GM21381 (cell line): ENCODE data around the gene UCP2.
"Not testable (repeated sequence)": the region's sequence is repeated elsewhere in the genome, so short reads cannot be mapped to it uniquely, and the experiment has no call there.

Source experiments
- ATAC-seq: cut with Tn5 transposase; IDR thresholded peaks from one replicate; pipeline ENCODE4 v1.9.1; 2021; ENCODE audit warnings: mild to moderate bottlenecking, moderate library complexity; ENCODE audit not compliant: unreplicated experiment

The UCP2 gene

DNA sequence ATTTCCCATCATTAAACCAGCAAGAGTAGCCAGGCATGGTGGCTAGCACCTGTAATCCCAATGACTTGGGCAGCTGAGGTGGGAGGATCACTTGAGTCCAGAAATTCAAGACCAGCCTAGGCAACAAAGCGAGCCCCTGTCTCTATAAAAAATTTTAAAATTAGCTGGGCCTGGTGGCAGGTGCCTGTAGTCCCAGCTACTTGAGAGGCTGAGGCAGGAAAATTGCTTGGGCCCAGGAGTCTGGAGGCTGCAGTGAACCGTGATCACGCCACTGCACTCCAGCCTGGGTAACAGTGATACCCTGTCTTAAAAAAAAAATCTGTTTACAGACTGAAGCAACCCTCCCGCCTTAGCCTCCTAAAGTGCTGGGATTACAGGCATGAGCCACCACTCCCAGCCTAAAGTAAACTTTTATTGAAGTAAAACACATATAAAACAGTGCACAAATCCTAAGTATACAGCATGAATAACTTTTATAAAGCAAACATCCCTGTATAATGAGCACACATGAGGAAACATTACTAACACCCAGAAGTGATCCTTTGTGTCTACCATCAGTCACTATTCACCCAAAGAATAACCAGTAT is 13.6 kb upstream of the UCP2 start:
- ATAC-seq: no peak

DNA sequence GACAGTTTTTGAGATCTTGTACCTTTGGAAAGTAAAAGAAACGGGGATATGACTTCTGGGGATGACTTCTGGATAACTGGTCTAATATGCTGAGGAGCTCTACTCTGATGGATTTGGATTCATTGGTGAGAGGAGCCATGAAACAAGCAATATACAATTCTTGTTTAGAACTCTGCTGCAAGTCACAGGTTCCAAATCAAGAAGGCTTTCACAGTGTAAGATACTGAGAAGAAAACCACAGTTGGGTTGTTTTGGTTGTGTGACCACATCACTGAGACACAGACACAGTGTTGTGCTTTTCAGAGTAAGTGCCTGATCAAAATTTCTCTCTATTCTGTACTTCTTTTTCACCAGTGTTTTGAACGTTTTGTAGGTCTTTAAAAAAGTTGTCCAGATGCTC is 13.1 kb upstream of the UCP2 start:
- ATAC-seq: no peak

DNA sequence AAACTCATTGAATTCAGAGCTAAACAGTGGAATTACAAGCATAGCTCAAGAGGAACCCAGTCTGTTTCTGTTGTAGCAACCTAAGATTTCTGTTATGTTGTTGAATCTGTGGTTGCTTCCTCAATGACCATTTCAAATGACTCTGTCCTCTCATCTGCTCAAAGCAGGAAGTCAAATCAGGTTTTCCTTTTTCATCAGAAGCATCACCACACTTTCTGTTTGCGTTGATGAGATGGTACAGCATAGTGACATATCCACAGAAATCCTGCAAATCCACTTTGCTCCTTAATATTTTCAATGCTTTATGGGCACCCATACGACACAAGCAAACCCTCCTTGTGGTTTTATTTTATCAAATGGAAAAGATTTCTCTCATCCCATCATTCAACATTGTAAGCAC is 12.6 kb upstream of the UCP2 start:
- ATAC-seq: peak; percentile 48

DNA sequence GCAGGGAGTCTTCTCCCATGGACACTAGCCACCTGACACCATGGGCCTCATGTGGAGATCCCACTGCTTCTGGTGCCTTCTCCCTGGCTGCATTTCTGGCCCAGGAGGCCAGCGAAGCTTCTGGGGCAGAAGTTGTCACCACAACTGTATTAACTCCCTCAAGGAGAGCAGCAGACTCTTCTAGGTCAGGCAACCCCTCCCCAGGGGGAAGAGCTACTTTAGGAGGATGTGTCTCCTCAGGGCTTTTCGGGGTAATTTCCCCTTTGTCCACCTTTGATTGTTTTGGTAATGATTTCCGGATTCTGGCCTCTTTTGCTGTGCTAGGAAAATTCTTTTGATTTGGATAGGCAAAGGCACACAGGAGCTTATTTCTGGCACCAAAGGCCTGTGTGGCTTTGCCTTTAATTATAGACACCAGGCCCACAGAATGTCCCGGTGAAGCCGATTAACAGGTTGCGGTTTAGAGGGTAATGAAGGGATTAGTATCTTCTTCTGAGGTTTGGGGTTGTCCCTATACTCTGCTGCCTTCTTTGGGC is 8.9 kb upstream of the UCP2 start:
- no peak for ATAC-seq

DNA sequence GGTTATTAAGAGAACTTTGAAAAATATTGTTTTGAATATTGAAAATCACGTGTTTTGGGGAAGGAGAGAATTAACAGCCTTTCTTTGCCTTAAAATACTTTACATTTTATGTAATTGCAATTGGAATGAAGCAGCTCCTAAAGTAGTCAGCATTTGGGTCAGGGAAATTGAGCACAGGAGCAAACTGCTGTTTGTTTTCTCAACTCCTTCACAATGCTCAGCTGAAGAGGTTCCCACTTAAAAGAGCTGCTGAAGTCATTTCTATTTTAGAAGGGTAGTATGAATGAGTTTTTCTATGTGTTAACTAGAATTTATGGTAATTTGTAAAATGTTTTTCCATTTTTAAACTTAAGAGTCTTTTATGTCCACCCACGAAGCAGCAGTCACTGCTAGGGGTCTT is 8.1 kb upstream of the UCP2 start:
- no peak for ATAC-seq

DNA sequence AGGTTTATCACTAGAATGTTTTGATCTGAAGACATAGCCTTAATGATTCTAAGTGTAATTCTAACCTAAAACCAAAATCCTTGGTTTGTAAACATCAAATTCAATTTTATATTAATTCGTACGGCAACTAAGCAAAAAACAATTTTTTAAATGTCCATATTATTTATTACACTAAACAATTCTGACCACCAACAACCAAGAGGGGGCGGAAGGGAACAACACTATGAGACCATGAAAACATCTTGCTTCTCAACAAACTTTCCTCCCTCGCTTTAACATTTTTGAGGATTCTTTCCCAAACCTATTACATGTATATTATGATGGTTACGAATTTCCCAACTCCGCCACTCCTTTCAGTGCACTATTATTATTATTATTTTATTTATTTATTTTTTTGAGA is 6.5 kb upstream of the UCP2 start:
- no peak for ATAC-seq

DNA sequence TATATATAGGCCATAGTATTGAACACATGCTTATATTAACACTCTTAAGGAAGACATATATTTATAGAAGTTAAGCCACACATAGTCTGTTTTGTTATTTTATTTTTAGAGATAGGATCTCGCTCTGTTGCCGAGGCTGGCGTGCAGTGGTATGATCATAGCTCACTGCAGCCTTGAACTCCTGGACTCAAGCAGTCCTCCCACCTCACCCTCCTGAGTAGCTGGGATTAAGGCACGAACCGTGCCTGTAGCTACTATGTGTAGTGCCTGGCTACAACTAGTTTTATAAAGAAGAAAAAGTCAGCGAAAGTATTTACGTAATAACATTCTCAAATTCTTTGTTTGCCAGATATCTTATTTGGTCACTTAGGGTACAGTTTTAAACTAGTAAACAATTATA is 5.6 kb upstream of the UCP2 start:
- ATAC-seq: no peak

DNA sequence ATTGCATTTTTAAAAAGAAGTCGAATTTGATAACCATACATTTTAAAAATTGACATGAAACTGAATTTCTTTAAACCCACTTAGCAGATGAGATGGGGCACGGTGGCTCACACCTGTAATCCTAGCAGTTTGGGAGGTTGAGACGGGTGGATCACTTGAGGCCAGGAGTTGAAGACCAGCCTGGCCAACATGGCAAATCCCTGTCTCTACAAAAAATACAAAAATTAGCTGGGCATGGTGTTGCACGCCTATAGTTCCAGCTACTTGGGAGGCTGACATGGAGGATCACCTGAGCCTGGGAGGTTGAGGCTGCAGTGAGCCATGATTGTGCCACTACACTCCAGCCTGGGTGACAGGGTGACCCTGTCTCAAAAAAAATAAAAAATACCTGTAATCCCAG is 3.0 kb upstream of the UCP2 start:
- ATAC-seq: not testable (repeated sequence)

DNA sequence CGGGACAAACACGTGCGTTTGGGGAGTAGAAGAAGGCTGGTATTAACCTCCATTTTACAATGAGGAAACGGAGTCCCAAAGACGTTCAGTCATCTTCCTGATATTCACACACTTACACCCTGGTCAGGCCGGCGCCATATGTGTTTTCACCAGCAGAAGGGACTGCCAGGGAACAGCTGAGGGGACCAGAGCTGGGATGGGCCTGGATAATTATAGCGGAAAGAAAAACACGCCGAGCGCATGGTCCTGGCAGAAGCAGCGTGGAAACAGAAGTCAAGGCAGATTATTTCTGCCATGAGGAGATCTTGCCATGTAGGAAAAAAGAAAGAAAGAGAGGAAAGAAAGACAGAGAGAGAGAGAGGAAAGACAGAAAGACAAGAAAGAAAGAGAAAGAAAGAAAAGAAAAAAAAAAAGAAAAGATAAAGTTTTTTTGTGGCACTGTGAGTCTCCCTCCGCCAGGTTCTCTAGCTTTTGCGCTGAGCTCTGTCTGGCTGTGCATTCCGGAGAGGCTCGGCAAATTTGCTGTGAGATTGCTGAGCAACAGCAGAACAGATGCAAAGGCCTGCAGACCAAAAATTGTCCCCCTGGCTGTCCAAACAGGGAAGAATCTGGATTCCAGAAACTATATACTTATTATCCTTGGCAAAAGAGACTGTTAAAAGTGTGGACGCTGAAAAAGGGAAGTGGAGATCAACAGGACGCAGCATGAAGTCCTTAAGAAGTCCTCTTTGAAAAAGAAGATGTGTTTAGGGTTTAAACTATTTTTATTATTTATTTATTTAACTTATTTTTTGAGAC is 1.3 kb upstream of the UCP2 start:
- no peak for ATAC-seq

DNA sequence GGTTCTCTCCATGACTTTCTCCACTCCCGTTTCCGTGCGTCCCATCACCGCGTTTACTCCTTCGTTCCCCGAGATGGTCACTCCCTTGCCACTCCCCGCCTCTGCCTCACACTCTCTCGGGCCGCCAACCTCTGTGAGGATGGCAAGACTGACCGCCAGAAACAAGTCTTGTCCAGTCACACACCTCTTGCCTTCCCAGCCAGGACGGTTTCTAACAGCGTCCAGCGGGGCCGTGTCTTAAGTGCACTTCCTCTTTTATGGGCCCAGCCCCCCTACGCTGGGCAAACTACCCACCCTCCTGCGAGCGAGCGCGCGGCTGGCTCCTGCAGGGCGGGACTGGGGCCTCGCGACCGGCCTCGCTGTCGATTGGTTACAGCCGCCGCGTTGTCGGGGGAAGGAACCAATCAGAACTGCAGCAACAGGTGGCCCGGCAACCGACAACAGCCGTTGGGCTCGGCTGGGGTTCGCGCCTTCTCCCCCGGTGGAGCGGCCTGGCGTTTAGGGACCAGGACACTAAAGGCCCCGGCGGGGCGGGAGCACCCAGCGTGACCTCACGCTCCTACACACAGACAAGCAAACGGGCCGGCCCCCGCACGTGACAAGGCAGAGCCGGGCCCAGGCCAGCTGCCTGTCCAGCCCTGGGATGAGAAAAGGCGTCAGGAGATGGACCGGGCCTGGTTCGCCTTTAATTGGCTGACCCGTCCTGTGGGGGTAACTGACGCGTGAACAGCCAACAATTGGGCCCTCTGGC is 522 bp upstream of the UCP2 start:
- ATAC-seq: peak; percentile 69

DNA sequence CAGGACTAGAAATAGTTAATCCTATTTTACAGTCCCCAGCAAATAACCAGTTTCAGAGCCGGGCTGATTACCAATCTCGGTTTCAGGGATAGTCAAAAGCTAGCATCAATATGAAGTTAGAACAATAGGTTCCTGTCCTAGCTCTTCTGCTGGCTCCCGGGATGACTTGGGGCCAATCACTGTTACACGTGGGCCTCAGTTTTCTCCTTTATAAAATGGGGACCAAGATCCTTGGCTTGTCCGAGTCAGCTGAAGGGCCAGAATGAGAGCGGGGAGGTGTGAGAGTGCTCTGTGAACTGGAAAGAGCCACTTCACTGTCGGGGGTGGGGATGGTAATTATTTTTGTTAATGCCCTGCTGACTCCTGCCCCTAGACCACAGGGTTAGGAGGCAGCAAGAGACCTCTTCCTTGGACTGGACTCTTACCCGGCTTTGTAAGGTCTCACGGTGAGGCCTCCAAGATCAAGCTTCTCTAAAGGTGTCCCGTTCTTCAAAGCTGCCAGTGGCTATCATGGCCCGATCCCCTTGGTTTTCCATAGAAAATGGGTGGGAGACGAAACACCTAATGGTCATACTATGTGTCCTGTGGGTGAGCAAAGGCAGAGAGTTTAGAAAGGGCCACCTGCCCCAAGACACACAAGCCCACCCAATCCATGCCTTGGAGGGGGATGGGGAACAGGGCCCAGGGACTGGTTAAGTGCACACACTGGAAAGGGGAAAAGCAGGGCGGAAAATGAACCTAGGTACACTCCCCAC is 1.4 kb downstream of the UCP2 start:
- no peak for ATAC-seq

DNA sequence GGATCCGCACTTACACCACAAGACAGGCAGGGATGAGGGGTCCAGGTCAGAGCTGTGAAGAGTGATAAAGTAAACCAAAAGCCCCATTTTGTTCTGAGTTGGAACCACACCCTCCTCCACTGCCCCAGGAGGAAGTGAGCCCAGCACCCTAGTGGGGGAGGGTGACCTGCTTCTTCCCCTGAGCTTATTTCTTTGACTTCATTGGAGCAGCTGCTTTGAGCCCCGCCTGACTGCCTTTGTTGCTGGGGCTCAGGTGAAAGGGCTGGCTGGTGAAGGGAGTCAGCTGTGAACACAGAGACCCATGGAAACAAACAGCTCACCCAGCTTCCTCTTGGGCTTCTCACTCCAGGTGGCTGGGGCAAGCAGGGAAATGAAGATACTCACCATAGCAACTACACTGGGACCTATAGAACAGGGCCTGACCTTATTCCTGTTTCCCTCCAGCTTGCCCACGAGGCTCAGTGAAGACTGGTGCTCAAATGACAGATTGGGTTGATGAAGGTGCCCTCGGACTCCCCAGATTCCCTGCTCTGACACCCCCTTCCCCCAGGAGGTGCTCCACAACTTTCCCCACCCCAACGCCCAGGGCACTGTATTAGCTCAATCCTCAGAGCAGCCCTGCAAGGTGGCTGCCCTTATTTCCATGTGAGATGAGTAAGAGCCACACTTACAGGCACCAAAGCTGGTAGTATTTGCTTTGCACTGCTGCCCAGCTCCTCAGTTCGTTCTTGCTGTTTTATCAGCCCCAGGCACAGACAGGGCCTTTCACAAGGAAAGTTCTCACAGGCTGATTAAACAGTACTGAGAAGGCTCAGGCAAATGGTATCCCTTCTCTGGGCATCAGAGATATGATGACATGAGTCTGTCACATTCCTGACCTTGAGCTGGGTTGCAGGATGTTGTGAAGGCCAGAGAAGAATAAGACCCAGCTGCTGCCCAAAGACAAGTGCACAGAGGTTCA is 2.4 kb downstream of the UCP2 start:
- peak; percentile 46 for ATAC-seq

DNA sequence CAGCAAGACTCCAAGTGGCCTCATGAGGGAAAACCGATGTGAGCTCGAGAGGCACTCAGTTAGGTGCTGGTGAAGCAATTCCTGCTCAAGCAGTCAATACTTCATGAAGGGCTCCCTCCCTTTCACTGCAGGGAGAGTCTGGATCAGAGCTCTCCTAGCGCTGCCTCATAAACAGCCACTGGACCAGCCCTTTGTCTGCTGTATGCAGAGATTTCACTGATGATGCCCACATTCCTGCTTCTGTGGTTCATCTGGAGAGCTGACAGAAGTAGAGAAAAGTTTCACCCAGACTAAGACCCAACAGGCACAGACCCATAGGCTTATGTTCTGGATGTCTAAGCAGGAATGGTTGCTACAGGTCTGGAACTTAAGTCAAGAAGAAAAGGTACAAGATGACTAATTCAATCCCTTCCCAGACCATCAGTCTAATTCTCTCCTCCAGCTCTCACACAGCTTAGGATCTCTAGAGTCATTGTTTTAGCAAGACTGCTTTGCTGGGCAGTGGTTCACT is 4.0 kb downstream of the UCP2 start:
- ATAC-seq: no peak

DNA sequence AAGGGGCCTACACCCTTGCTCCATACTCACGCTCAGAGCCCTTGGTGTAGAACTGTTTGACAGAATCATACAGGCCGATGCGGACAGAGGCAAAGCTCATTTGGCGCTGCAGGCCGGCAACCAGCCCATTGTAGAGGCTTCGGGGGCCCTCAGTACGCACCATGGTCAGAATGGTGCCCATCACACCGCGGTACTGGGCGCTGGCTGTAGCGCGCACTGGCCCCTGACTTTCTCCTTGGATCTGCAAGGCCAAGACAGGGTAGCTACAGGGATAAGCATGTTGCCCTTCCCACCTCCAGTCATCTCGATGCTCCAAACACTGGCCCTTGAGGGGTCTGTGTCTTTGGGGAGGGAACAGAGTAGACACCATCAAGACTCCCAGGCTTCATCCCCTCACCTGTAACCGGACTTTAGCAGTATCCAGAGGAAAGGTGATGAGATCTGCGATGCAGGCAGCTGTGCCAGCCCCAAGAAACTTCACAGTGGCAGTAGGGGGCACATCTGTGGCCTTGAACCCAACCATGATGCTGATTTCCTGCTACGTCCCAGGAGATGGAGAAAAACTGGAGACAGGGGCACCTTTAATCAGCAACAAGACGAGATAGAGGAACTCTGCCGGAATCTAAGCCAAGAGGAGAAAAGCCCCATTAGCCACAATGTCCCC is 4.7 kb downstream of the UCP2 start:
- no peak for ATAC-seq

DNA sequence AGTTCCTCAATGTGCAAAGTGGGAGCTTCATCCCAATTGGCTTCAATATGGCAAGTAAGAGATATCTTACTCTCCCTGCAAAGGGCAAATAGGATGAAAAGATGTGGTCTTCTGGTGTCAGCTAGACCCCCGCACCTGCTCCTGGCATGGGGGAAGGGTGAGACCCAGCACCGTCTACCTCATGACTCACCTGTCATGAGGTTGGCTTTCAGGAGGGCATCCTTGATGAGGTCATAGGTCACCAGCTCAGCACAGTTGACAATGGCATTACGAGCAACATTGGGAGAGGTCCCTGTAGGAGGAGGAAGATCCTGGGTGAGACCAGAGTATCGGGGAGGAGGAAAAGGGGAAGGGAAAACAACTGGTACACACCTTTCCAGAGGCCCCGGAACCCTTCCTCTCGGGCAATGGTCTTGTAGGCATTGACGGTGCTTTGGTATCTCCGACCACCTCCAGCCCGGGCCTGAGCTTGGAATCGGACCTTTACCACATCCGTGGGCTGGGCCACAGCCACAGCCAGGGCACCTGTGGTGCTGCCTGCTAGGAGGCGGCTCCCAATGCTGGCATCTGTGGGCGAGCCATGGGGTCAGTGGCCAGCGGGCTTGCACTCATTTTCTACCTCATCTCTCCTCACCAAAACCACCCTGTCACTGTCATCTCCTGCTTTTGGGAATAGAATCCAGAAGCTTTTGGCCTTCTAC is 6.0 kb downstream of the UCP2 start:
- no peak for ATAC-seq

DNA sequence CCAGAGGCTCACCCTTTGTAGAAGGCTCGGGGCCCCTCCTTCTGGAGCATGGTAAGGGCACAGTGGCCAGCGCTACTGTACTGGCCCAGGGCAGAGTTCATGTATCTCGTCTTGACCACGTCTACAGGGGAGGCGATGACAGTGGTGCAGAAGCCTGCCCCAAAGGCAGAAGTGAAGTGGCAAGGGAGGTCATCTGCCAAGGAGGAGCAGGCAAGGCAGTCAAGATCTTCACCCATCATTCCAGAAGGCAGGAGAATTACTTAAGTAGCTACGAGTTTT is 7.2 kb downstream of the UCP2 start:
- ATAC-seq: no peak

DNA sequence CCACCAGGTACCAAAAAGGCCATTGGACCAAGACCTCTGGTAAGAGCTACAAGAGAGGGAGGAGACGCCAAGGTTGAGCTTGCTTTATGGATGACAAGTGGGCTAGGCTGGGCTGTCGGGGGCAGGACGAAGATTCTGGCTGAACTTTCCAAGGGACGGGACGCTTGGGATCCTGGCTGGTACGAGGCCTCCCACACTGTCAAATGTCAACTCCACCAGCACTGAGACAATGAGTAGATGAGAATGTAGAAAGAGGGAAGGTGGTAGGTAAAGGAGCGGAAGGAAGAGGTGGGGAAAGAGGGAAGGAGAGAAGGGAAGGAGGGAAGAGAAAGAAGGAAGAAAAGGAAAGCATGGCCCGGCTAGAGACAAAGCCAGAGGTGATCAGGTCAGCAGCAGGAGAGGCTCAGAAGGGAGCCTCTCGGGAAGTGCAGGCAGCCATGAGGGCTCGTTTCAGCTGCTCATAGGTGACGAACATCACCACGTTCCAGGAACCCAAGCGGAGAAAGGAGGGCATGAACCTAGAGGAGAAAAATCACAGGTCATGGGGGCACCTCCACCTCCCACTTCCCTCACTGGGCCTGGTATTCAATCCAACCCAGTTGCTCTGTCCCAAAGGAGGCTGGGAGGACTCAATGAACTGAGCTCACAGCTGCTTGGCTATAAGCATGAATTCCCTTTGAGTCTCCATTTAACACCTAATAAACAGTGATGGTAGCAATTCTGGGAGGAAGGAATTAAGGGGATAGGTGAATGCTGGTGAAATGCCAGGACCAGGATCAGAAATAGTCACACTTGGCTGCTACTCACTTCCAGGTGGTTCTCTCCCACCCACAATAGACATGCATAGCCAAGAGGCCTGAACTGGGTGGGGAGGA is 7.8 kb downstream of the UCP2 start:
- no peak for ATAC-seq
